ENCODE data around the gene MGST3. TPM values are rescaled to one million over a fixed set of nuclear protein-coding genes. Genes with fewer than 3 reads are reported as not detected.

MGST3 gene
- total RNA-seq, 1 experiment from 2014 or later, result 87.7 TPM

DNA sequence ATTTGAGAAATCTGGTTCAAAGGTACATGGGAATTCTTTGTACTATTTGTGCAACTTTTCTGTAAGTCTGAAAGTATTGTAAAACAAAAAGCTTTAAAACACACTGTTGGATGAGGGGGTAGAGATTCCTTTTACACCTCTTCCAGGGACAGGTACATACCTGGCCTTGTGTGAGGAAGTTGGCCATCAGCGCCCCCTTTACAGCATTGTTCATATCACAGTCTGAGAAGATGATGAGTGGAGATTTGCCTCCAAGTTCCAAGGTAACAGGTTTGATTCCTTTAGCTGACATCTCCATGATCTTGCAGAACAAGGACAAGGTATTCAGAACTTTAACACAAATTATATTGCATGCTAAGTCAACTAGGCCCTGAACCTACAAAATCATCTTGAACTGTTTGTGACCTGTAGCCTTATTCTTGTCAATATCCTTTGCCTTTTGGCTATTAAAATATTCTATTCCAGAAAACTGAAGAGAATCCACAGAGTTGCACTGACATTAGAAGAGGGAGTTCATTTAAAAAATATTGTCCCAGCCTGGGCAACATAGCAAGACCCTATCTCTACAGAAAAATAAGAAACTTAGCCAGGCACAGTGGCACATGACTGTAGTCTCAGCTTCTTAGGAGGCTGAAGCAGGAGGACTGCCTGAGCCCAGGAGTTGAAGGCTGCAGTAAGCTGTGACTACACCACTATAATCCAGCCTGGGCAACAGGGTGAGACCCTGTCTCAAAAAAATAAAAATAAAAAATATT is 48.4 kb downstream of the MGST3 start:
- H2BK15ac ChIP-seq (ENCODE audit: low read depth, low read length), result no peak overlapping the region
- H3K27me3 ChIP-seq (ENCODE audit: insufficient read depth, low read length), result no peaks in the 10 kb centered on the region
- H3K4me2 ChIP-seq (ENCODE audit: insufficient read depth, insufficient read length, low read length), result no peak overlapping the region
- H3K14ac ChIP-seq (ENCODE audit: insufficient read depth, low read length), result no peak overlapping the region
- H3K4ac ChIP-seq (ENCODE audit: low read depth, low read length), result no peak overlapping the region
- no peaks in the 10 kb centered on the region for H3K27me3 Mint-ChIP-seq (ENCODE audit: low read depth)
- H2BK120ac ChIP-seq (ENCODE audit: low read depth, low read length, poor library complexity, severe bottlenecking), result no peak overlapping the region
- TF ChIP-seq, protein P1, sequence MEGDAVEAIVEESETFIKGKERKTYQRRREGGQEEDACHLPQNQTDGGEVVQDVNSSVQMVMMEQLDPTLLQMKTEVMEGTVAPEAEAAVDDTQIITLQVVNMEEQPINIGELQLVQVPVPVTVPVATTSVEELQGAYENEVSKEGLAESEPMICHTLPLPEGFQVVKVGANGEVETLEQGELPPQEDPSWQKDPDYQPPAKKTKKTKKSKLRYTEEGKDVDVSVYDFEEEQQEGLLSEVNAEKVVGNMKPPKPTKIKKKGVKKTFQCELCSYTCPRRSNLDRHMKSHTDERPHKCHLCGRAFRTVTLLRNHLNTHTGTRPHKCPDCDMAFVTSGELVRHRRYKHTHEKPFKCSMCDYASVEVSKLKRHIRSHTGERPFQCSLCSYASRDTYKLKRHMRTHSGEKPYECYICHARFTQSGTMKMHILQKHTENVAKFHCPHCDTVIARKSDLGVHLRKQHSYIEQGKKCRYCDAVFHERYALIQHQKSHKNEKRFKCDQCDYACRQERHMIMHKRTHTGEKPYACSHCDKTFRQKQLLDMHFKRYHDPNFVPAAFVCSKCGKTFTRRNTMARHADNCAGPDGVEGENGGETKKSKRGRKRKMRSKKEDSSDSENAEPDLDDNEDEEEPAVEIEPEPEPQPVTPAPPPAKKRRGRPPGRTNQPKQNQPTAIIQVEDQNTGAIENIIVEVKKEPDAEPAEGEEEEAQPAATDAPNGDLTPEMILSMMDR (conservative IDR thresholded peaks at IDR 0.05), result peak; percentile 47; the same call in 2 of the 3 replicates
- H3K4me1 Mint-ChIP-seq, result no peaks in the 10 kb centered on the region
- H2BK20ac ChIP-seq (ENCODE audit: low read depth, low read length, poor library complexity, severe bottlenecking), result no peak overlapping the region
- H4K8ac ChIP-seq (replicated peaks; ENCODE audit: insufficient read length, low read depth, low read length), result no peak overlapping the region
- H4K5ac ChIP-seq (ENCODE audit: insufficient read length, low read depth, low read length), result no peak overlapping the region
- H4K20me1 ChIP-seq (ENCODE audit: control insufficient read depth, insufficient read depth, insufficient read length), result no peaks in the 10 kb centered on the region
- H2AK5ac ChIP-seq (ENCODE audit: insufficient read length, low read length), result no peak overlapping the region
- H3K4me3 Mint-ChIP-seq, result no peak overlapping the region
- peaks cover 38 to 70% (median 66%) of the 10 kb centered on the region in 3 experiments; a peak in 6 of 7 replicates for H3K36me3 Mint-ChIP-seq (ENCODE audit: insufficient read depth in 1 of 3, low read depth in 3 of 3)
- H3K56ac ChIP-seq (ENCODE audit: insufficient read length, low read depth, low read length), result no peak overlapping the region
- no peaks in the 10 kb centered on the region for H3K4me1 ChIP-seq (ENCODE audit: insufficient read depth, low read length)
- H3K27ac Mint-ChIP-seq, result no peak overlapping the region
- peaks cover 2 to 5% of the 10 kb centered on the region in 2 experiments; a peak in 3 of 5 replicates for H3K9me3 Mint-ChIP-seq
- no peak overlapping the region for H3K27ac ChIP-seq (ENCODE audit: insufficient read length, low read depth, low read length)
- H2BK5ac ChIP-seq (ENCODE audit: insufficient read length, low read length), result no peak overlapping the region
- no peak overlapping the region for H2AFZ ChIP-seq (ENCODE audit: low read length)
- H3K79me1 ChIP-seq (ENCODE audit: insufficient read depth, low read depth, low read length, poor library complexity, severe bottlenecking), result no peaks in the 10 kb centered on the region
- no peak for DNase-seq
- H3K79me2 ChIP-seq (ENCODE audit: insufficient read depth, low read length), result no peaks in the 10 kb centered on the region
- no peak overlapping the region for H3K18ac ChIP-seq (ENCODE audit: insufficient read length, low read depth, low read length)
- no peak overlapping the region for H4K91ac ChIP-seq (ENCODE audit: insufficient read length, low read depth, low read length)
- no peak overlapping the region for H3T11ph ChIP-seq (ENCODE audit: low read length)
- H2BK12ac ChIP-seq (ENCODE audit: insufficient read length, low read depth, low read length), result no peak overlapping the region
- H3K9me3 ChIP-seq (ENCODE audit: control insufficient read depth, low read depth, low read length), result no peaks in the 10 kb centered on the region
- no peak overlapping the region for H3K9ac ChIP-seq (ENCODE audit: extremely low read depth, insufficient read length, low read length)
- no CpG with 5 or more reads among the region's 1 CpG for WGBS (ENCODE audit: extremely low coverage, insufficient read length, low lambda C conversion rate)
- no peak overlapping the region for H3K23ac ChIP-seq (ENCODE audit: insufficient read length, low read depth, low read length)
- no peaks in the 10 kb centered on the region for H3K23me2 ChIP-seq (ENCODE audit: insufficient read length, low read depth, low read length, poor library complexity, severe bottlenecking)

Data from H9 (cell line).